HG03103 (cell line): ENCODE measurements around the gene ING1.
"Not testable (repeated sequence)": the region's sequence is repeated elsewhere in the genome, so short reads cannot be mapped to it uniquely, and the experiment has no call there.

Experiments
- ATAC-seq: cut with Tn5 transposase; IDR thresholded peaks from one replicate; pipeline ENCODE4 v1.9.1; 2021; ENCODE audit warnings: low read depth; ENCODE audit not compliant: unreplicated experiment

The ING1 gene

DNA sequence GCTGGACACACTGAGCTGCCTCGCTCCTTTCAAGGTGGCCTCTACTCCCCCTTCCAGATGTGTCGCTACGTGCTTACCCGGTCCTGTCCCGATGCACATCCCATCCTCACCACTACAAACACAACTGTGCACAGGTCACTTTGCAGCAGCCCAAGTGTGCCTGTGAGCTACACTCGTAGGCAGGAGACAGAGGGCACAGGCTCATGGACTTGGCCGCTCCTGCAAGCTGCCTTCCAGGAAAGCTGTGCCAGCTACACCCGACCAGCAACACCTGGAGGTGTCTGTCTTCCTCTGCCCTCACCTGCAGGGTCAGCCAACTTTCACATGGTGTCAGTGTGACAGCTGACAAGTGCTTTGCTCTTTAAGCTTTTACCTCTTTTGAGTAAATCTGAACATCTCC lies 23.0 kb upstream of the ING1 start:
- ATAC-seq, result no peak

- not testable (repeated sequence) for ATAC-seq
Measured at GRCh38 chr13:110695774-110696173, 17.7 kb upstream of the ING1 start.

GRCh38 chr13:110696776-110697175 lies 16.7 kb upstream of the ING1 start:
- ATAC-seq, result no peak

- ATAC-seq, result no peak
Measured at GRCh38 chr13:110697842-110698241, 15.7 kb upstream of the ING1 start.

GRCh38 chr13:110698689-110699088 lies 14.8 kb upstream of the ING1 start:
- ATAC-seq, result peak; percentile 59

GRCh38 chr13:110699148-110700145 lies 14.1 kb upstream of the ING1 start:
- no peak for ATAC-seq

DNA sequence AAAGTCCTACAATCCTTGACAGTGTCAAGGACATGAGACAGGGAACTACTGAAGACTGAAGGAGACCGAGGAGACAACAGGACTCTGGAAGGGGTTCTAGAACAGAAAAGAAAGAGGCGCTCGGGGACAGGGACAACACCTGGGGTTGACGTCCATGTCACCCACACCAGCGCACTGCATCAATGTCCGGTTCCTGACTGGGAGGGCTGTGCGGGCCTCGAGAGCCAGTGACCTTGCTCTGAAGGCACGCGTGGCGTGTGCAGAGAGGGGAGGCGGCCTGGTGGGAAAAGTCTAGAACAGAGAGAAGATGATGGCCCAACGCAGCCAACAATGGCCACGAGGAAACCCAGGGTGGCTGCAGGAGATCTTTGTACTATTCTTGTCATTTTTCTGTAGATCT lies 13.3 kb upstream of the ING1 start:
- no peak for ATAC-seq

DNA sequence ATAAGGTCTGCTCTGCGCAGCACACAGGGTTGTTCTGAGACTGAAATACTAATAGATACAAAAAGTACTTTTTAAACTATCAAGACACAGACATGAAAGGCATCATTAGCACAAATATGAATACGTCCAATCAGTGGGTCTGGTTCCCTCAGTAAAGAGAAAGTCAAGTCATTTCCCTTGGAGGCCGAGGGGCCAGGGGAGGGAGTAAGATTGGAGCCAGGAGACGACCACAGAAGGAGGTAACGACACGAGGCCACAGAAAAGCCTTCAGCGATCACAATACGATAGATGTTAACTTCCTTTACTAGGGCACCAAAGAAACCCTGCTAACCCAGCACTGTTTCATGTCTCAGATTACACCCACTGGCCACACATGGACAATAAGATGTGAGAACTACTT lies 12.9 kb upstream of the ING1 start:
- ATAC-seq, result no peak

- ATAC-seq, result not testable (repeated sequence)
Measured at GRCh38 chr13:110701061-110701460, 12.4 kb upstream of the ING1 start.

DNA sequence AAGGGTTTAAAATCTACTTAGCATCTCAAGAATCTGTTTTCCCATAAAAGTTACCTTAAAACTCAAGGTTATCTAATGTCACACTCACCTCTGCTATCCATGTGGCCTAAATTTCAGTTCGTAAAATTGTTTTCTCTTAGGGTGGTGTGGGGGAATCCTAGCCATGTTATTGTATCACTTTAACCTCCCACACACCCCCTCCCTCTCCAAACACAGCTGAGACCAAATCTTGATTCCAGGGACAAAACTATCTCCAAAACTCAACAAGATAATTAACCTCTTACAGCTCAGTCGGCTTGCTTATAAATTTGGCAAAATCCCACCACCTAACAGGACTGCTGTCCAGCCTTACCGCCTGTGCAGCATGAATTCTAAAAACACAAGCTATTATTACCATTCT lies 11.4 kb upstream of the ING1 start:
- ATAC-seq, result no peak

DNA sequence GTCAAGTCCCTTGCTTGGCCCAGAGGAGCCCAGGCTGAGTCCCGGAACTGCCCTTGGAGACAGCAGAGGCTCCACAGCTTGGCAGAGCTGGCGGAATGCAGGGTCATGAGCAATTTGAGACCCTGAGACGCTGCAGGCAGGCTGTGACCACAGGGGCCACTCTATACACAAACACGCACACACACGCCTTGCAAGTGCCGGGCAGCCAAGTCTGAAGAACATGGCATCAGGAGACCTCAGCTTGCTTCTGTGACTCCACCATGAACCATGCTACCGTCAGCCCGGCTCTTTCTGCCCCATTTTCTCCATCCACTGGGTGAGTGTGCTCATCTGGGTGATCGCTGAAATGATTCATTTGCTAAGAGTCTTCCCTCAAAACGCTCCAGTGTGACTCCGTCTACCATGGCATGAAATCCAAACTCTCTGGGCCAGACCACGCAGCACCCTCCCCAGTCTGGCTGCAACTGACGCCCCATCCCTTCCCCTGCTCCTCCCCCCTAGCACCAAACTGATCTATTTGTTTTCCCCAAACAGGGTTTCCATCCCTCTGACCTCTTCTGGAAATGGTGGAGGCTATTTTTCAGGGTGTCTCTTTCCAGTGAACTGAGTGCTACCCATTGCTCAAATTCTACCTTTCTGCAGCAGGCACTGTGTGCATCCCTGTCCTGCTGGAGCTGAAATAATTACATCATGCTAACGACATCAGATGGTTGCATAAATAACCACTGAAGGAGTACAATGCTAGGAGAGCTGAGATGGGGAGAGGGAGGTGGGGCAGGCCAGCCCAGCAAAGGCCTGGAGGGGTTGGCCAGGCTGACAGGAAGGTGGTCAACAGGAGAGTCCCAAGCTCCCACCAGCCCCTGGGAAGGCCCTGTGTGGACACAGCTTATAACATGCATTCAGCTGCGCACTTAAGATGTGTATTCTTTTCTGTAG lies 10.6 kb upstream of the ING1 start:
- ATAC-seq, result no peak

DNA sequence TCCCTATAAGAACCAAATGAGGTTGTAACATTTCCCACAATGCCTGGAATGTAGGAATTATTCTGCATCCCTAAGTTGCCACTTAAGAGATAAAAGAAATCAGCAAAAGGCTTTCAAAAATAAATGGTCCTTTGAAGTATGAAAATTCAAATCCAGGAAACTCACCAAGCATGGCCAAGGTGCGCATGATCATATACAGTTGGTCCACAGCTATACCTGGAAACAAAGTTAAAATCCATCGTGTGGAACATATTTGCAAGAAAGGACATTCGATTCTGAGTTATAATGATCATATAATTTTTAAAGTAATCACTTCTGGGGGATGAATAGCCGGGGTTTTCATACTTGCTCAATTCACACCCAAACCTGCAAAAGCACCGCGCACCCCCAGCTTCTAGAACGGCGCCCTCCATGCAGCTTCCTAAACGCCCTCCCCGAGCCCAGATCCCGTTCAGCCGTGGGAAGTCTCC lies 8.1 kb upstream of the ING1 start:
- ATAC-seq, result no peak

DNA sequence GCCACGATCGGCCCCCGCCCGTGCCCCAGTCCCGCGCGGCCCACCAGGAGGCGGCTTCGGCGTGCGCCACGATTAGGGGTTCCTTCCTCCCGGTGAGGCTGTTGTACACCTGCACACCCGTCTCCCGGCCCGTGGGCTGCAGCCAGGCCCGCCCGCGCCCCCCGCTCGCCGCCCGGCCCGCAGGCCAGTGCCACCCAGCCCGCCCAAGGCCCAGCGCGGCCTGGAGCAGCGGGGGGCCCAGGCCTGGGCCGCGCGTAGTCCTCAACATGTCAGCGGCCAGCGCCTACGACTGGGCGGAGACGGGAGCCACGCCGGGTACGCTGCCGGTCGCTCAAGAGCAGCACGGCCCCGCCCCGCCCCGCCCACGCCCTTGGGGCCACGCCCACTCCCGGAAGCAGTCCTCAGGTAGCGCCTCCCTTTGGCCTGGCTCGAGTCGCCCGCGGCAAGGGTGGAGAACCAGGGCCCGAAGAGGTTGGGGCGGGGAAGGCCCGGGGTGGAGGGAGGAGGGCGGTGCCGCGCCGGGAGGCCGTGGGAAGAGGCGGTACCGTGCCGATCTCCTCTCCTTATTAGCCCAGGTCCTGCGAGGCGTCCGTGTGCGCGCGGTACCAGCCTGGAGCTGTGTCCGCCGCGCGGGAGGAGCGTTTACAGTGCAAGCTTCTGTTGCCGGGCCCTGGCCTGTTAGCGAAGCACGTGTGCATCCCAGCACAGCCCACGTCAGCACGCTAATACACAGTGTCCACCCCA lies 7.5 kb upstream of the ING1 start, which contains the start of gene CARS2:
TSS of gene CARS2 (minus strand) at position 291 of the 744 bp plus-strand sequence. CDS start at position 268, 23 bp downstream.
- ATAC-seq, result peak; percentile 98

GRCh38 chr13:110706570-110707372 lies 6.7 kb upstream of the ING1 start:
- no peak for ATAC-seq

- ATAC-seq, result peak; percentile 24
Measured at GRCh38 chr13:110712081-110712848, 1.2 kb upstream of the ING1 start.

- ATAC-seq, result peak; percentile 39
Measured at GRCh38 chr13:110712849-110713641, 455 bp upstream of the ING1 start.

GRCh38 chr13:110713981-110714796 lies 689 bp downstream of the ING1 start:
- no peak for ATAC-seq
